ENCODE results near the gene FIGLA. TPM values are rescaled to one million over a fixed set of nuclear protein-coding genes. Genes with fewer than 3 reads are reported as not detected.

Gene FIGLA
- total and polyA plus RNA-seq, 2 experiments from 2014 or later: not detected

DNA sequence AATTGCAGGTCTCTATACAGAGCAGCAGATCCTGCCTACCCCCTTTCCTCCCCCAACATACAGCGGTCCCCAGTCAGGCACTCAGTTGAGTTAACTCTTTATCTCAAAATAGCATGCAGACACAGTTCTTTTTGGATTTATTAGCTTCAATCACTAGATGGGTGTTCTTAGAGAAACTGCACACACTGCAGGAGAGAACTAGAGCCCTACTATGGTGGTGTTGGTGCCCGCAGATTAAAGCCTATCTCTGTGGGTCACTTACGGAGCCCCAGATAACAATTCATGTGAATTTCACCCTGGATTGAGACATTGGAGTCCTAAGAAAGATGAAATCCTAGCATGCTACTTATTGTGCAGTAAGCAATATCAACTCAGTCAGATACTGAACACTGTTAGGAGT is 34.3 kb downstream of the FIGLA start (continued):
- TF ChIP-seq REST (IDR thresholded peaks at IDR 0.05; ENCODE audit: unreplicated experiment) (no peak), CREB1 (CRISPR knock-in tag; IDR thresholded peaks at IDR 0.05; ENCODE audit: low read depth) (no peak)

- Mint-ChIP-seq H3K4me3 (no peak overlapping the region), H3K9me3 (no peaks in the 10 kb centered on the region), H3K27ac (no peak overlapping the region), H3K36me3 (ENCODE audit: low read depth) (peaks cover 4% of the 10 kb centered on the region), H3K27me3 (ENCODE audit: insufficient read depth, low read depth, poor library complexity) (peaks cover 4% of the 10 kb centered on the region), H3K4me1 (peaks cover 52% of the 10 kb centered on the region)
- Histone ChIP-seq H3K4me2 (peak overlapping the region; percentile 27; the same call in 1 of the 2 replicates), H3K79me2 (replicated peaks; ENCODE audit: insufficient read depth) (peaks cover 100% of the 10 kb centered on the region), H3K4me1 (ENCODE audit: insufficient read depth) (peaks cover 67% of the 10 kb centered on the region), H3K36me3 (ENCODE audit: insufficient read depth) (no peaks in the 10 kb centered on the region), H4K20me1 (replicated peaks; ENCODE audit: insufficient read depth) (peaks cover 95% of the 10 kb centered on the region), H3K9me2 (ENCODE audit: insufficient read depth) (0 out of 2 replicates have a peak, but pooled peaks cover 3% of the 10 kb centered on the region), H3F3A (replicated peaks; ENCODE audit: low read depth) (no peaks in the 10 kb centered on the region), H3K4me3 (no peak overlapping the region), H3K27me3 (ENCODE audit: insufficient read depth) (no peaks in the 10 kb centered on the region), H3K27ac (ENCODE audit: low read depth) (no peak overlapping the region), H2AFZ (no peak overlapping the region)
- DNase-seq (ENCODE audit: low spot score) (no peak), ATAC-seq (no peak)
- TF ChIP-seq ZNF462 (CRISPR knock-in tag; IDR thresholded peaks at IDR 0.05) (no peak), NANOG (IDR thresholded peaks at IDR 0.05; ENCODE audit: borderline replicate concordance) (no peak), CTCF (conservative IDR thresholded peaks at IDR 0.05; ENCODE audit: low read depth in 2 of 2) (no peak), ZNF331 (CRISPR knock-in tag; IDR thresholded peaks at IDR 0.05; ENCODE audit: low read depth) (no peak), POLR2AphosphoS5 (IDR thresholded peaks at IDR 0.05; ENCODE audit: low read depth) (no peak), EZH2phosphoT487 (IDR thresholded peaks at IDR 0.05; ENCODE audit: unreplicated experiment) (no peak), CREB1 (CRISPR knock-in tag; IDR thresholded peaks at IDR 0.05; ENCODE audit: low read depth) (no peak), EZH2 (IDR thresholded peaks at IDR 0.05; ENCODE audit: low read depth, unreplicated experiment) (no peak), STAT1 (IDR thresholded peaks at IDR 0.05; ENCODE audit: unreplicated experiment) (no peak), ETS1 (IDR thresholded peaks at IDR 0.05) (no peak), ZNF114 (CRISPR knock-in tag; IDR thresholded peaks at IDR 0.05) (no peak), JUNB (IDR thresholded peaks at IDR 0.05; ENCODE audit: unreplicated experiment) (no peak)
Observed at GRCh38 chr2:70753902-70754301, 36.5 kb downstream of the FIGLA start.

All from GM23338 (cell line).